Astrocyte of the hippocampus (primary cell): ENCODE measurements around the gene MYORG.

Experiments
- DNase-seq: peaks from one replicate; pipeline ENCODE4 v3.0.0; 2011; ENCODE audit warnings: low read depth, low spot score

MYORG gene

GRCh38 chr9:34376596-34377403 lies at the start of gene MYORG:
MYORG (minus strand) TSS chr9:34376898; CDS start chr9:34372943, 3,955 bp downstream.
- DNase-seq, result peak; percentile 96

- DNase-seq, result no peak
These were observed 43.2 kb upstream of the MYORG start for GRCh38 chr9:34419716-34420504.

GRCh38 chr9:34417734-34418133 lies 41.0 kb upstream of the MYORG start:
- no peak for DNase-seq

- peak; percentile 81 for DNase-seq
These were observed 36.6 kb upstream of the MYORG start for GRCh38 chr9:34413231-34413852.

- DNase-seq, result no peak
These were observed 35.6 kb upstream of the MYORG start for GRCh38 chr9:34412336-34412735.

GRCh38 chr9:34409154-34409553 lies 32.5 kb upstream of the MYORG start:
- DNase-seq, result no peak

GRCh38 chr9:34408173-34408572 lies 31.5 kb upstream of the MYORG start:
- DNase-seq, result no peak

GRCh38 chr9:34406219-34406618 lies 29.5 kb upstream of the MYORG start:
- DNase-seq, result no peak

- peak; percentile 81 for DNase-seq
These were observed 29.0 kb upstream of the MYORG start for GRCh38 chr9:34405719-34406118.

GRCh38 chr9:34403554-34404380 lies 27.1 kb upstream of the MYORG start:
- DNase-seq, result peak; percentile 81

GRCh38 chr9:34400686-34401602 lies 24.2 kb upstream of the MYORG start:
- no peak for DNase-seq

GRCh38 chr9:34400275-34400674 lies 23.6 kb upstream of the MYORG start:
- DNase-seq, result no peak

- no peak for DNase-seq
These were observed 23.0 kb upstream of the MYORG start for GRCh38 chr9:34399729-34400128.

- DNase-seq, result no peak
These were observed 22.2 kb upstream of the MYORG start for GRCh38 chr9:34398875-34399274.

- DNase-seq, result no peak
These were observed 19.8 kb upstream of the MYORG start for GRCh38 chr9:34396276-34397214.

GRCh38 chr9:34392511-34392910 lies 15.8 kb upstream of the MYORG start:
- DNase-seq, result no peak

GRCh38 chr9:34387239-34387638 lies 10.5 kb upstream of the MYORG start:
- DNase-seq, result no peak

- no peak for DNase-seq
These were observed 10.0 kb upstream of the MYORG start for GRCh38 chr9:34386656-34387055.

GRCh38 chr9:34385561-34386230 lies 9.0 kb upstream of the MYORG start:
- no peak for DNase-seq
